Activated gamma-delta T cell treated with anti-CD3 and anti-CD28 coated beads, Interleukin-2, amount 50 U/mL, for 16 hours (primary cell): ENCODE results near the gene FBXO7.

Experiments used
- DNase-seq: peaks from one replicate; pipeline ENCODE4 v3.0.0-alpha.2; 2020; ENCODE audit warnings: low read depth

The FBXO7 gene

GRCh38 chr22:32490279-32490678 is 15.7 kb downstream of the FBXO7 start:
- DNase-seq: no peak

GRCh38 chr22:32492111-32492510 is 17.5 kb downstream of the FBXO7 start:
- DNase-seq: no peak

DNA sequence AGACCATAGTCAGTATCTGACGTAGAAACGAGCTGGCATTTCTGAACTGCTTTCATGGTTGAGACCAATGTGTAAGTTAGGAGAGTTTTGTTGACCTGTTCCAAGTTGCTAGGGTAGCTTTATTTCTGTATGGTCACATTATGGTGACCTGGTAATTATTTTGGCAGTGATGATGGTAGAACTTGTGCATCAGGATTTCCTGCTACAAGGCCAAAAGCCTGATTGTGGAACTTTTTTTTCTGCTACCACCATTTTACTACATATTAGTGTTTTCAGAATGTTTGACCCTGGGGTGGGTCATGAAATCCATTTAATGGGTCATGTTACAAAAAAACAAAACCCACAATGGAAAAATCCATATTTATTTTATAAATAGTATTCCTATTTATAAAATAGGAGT is 18.9 kb downstream of the FBXO7 start:
- DNase-seq: no peak

GRCh38 chr22:32494971-32495370 is 20.4 kb downstream of the FBXO7 start:
- DNase-seq: no peak

DNA sequence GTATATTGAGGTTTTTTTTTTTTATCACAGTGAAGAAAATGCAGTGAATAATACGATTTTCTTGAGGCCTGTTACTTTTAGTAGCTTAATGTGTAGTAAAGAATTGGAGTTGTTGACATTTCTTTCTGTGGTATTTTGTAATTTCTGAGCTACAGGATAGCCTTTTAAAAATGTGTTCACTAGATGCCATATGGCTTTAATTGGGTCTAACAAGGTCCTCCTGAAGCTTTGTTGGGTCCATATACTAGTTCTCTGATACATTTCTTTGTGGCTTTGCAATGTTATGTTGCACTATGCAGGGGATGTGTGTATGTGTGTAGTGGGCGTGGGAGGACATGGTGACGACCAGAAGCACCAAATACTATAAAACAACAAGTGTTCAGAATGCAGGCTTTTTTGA is 25.1 kb downstream of the FBXO7 start:
- DNase-seq: no peak

DNA sequence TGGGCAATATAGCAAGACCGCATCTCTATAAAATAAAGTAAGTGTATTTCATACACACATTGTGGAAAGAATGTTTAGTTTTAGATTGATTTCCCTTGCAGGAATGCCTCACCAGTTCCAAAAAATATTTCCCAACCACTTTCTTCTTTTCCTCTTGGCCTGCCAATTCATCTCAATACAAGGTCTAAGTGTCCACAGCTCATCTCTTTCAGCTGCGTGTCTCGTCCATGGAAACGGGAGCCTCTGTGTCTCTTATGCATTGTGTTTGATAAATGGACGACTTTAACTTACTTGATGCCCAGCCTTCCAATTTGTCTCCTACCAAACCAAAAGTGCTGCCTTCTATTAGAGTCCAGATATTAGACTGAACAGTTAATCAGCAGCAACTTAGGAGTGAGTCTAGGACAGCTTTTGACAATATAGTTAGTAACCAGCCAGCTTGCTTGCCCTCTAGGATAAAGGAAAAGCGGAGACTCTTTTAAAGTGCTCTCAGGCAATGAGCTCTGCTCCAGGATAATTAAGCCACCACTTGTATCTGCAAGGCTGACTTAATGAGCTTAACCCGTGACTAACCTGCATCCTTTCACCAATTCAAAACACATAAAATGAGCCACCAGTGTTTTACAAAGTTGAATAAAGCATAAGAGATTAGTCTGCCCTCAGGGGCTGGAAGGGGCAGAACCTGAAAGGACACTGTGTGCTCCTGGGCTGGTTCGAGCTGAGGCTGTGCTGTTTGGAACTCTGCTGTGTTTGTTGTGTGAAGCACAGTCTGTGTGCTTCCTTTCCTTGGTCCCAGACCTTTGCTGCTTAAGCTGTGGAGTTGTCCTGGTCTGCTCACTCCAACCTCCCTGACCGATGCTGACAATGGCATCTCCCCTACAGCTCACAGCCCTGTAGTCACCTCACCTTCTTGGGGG is 27.5 kb downstream of the FBXO7 start:
- no peak for DNase-seq

GRCh38 chr22:32509045-32509444 is 34.4 kb downstream of the FBXO7 start:
- no peak for DNase-seq

GRCh38 chr22:32511274-32511673 is 36.7 kb downstream of the FBXO7 start:
- DNase-seq: no peak

- DNase-seq: no peak
These were observed 37.2 kb downstream of the FBXO7 start for GRCh38 chr22:32511776-32512175.

DNA sequence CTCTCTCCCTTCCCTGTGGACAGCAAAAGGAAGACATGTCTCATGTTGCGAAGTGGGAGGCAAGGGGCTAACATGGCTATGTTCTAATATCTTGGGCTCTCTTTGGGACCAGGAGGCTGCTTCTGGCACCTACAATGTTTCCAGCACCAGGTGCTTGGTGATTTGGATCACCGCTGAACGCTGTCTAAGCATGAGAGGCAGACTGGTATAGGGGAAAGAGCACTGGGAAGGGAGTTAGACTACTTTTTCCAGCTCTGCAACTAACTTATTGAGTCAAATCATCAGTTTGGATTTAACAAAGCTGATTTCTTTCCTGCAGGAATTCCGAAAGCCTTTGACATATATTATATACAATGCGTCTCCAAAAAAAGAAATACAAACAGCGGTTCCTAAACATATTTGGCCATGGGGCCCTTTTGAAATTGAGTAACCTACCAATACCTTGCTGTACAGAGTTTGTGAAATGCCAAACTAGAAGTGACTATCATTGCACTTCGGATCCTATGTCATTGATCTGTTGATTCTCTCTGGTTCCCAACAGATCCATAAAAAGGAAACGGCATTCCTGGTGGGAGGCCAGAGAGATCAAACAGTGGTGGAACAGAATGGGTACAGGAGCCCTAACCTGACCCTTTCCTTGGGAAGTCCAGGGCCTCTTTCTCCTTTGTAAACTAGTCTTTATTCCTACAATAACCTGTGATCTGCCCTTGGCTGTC is 37.8 kb downstream of the FBXO7 start:
- no peak for DNase-seq

DNA sequence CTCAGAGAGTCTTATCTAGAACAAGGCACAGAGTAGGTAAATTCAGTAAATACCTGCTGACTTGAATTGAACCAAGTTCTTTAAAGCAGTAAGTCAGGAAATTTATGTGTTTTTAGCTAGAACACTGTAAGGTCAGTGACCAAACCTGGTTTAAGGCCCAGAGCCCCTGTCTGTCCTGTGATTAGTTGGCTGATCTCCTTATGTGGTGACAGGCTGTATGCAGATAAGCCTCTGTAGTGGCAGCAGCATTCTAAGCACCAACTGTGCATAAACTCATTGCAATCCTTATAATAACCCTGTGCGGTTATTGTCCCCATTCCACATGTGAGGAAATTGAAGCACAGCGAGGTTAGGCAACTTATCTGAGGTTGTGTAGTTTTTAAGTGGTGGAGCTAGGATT is 40.5 kb downstream of the FBXO7 start:
- no peak for DNase-seq

DNA sequence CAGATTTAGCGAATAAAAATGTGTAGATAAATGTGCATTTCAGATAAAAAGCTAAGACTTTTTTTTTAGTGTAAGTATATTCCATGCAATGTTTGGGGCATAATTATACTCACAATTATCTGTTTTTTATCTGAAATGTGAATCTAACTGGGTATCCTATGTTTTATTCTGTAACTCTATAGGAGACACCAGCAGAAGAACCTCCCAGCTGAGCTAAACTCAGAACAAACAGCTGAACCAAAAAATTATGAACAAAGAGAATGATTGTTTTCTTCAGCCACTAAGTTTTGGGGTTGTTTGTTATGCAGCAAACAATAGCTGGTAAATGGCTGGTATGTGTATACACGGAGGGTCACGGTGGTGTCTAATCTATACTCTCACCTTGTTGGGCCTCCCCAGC is 42.9 kb downstream of the FBXO7 start:
- no peak for DNase-seq

DNA sequence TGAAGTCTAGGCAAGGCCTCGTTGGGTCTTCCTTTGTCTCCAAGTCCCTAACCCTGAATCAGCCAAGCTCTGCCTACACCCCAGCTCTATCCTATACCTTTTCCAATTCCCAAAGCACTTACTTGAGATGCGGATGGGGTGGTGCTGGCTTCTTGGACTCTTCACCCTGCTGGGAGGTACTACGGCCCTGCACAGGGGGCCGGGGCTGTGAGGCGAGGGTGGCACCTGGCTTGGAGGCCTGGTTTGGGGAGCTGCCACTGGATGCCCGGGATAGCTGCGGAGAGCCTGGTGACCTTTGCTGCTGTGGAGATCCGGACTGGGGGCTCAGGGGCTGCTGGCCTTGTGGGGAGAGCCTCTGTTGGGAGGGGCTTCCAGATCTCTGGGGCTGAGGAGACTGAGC is 43.3 kb downstream of the FBXO7 start:
- no peak for DNase-seq

- DNase-seq: no peak
These were observed 43.8 kb downstream of the FBXO7 start for GRCh38 chr22:32518381-32518780.

DNA sequence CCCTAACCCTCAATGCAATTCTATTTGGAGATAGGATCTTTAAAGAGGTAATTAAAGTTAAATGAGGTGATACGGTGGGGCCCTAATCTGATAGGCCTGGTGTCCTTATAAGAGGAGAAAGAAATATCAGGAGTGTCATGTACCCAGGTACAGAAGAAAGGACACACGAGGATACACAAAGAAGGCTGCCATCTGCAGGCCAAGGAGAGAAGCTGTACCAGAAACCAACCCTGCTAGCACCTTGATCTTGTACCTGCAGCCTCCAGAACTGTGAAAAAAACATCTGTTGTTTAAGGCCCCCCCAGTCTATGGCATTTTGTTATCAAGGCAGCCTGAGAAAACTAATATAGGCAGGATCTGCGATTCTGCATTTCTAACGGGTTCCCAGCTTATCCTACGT is 44.2 kb downstream of the FBXO7 start:
- DNase-seq: no peak

GRCh38 chr22:32520612-32521011 is 46.0 kb downstream of the FBXO7 start:
- DNase-seq: no peak

DNA sequence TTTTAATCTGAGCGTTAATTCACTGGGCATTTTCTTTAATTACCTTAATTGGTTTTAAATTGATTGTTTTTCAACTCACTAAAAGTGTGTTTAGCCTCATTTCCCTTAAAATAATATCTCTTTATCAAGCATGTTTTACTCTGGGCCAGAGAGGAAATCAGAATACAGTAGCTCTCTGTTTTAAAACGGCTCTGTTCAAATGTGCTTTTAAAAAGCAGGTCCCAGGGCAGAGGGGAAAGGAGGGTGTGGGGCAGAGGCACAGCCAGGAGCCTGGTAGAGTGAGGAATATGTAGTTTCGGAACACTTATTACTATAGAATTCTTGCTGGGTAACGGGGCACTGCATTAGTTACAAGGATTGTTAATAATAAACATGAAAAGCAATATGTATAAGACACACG is 47.6 kb downstream of the FBXO7 start:
- DNase-seq: no peak

DNA sequence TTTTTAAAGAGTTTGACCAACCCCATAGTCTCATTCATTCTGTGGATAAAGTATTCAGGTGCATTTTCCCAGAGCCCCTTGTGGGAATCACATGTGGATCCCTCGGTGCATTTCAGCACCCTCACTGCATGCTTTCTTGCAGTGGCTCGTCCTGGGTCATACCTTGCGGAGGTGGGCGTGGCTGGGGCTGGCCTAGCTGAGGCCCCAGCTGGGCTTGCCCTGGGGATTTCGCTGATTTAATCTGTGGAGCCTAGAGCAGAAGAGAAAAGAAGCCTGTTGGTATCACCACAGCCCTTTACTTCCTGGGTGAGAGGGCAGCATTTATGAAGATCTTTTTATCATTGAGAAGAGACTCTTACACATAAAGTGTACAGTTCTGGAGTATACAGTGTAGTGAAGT is 53.1 kb downstream of the FBXO7 start:
- DNase-seq: no peak

- no peak for DNase-seq
These were observed 53.7 kb downstream of the FBXO7 start for GRCh38 chr22:32528316-32528715.

GRCh38 chr22:32528984-32529982 is 54.7 kb downstream of the FBXO7 start:
- DNase-seq: peak; percentile 27

DNA sequence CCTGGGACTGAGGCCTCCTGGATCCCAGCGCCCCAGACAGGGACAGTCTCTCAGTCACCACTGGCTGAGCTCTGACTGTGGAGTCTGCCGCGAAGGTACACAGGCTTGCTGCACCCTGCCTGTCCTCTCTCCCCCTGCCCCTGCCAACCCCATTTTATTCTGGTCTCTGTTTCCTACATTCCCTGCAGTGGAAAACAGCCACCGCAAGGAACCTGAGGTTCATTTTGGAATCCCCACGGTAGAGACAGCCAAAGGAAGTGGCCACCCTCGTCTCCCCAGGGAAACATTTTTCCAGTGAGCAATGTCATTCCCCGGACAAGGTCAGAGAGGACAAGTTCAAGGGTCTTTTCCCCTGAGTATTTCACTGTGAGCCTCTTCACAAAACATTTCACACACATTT is 56.6 kb downstream of the FBXO7 start:
- no peak for DNase-seq
